OCI-LY1 (cell line): ENCODE results near the gene EPOP.

Experiments
- CTCF ChIP-seq: fragments of 200-600 bp; sonication (generic), shearing (Covaris generic); IDR thresholded peaks from 2 replicates; pipeline ENCODE4 v1.5.1; 2017; ENCODE audit warnings: mild to moderate bottlenecking, antibody characterized with exemption, low read length, moderate library complexity, mixed read lengths
- EZH2 ChIP-seq: fragments of 200-600 bp; sonication (generic), shearing (Covaris generic); IDR thresholded peaks from 2 replicates; pipeline ENCODE4 v1.8.0; 2017; ENCODE audit warnings: borderline replicate concordance, mixed run types, mild to moderate bottlenecking, antibody characterized with exemption, low read length, moderate library complexity, mixed read lengths

GRCh38 chr17:38709104-38709820 is 34.5 kb upstream of the EPOP start:
- TF ChIP-seq CTCF (no peak), EZH2 (no peak)
